Activated naive CD4-positive, alpha-beta T cell treated with anti-CD3 and anti-CD28 coated beads for 36 hours (primary cell): ENCODE data around the gene RIPK4. TPM values are rescaled to one million over a fixed set of nuclear protein-coding genes. Genes with fewer than 3 reads are reported as not detected.
"Not testable (repeated sequence)": the region's sequence is repeated elsewhere in the genome, so short reads cannot be mapped to it uniquely, and the experiment has no call there.

Experiments used
- CTCF ChIA-PET: fragments of 350-600 bp; sonication (Branson Sonifier 250); formaldehyde crosslinking; loops from one replicate; lab custom pipeline; 2021; ENCODE audit warnings: antibody characterized with exemption; lab: Charles Lee
- DNase-seq: peaks from one replicate; pipeline ENCODE4 v3.0.0-alpha.2; 2020
- H3K27ac Mint-ChIP-seq: one replicate; pipeline ENCODE4 v1.8.0; 2021; ENCODE audit warnings: mild to moderate bottlenecking, mixed read lengths
- H3K27me3 Mint-ChIP-seq: one replicate; pipeline ENCODE4 v1.8.0; 2021; ENCODE audit warnings: low read depth, mixed read lengths
- H3K36me3 Mint-ChIP-seq: one replicate; pipeline ENCODE4 v1.8.0; 2021; ENCODE audit warnings: low read depth, mixed read lengths
- H3K4me1 Mint-ChIP-seq: one replicate; pipeline ENCODE4 v1.8.0; 2021; ENCODE audit warnings: low read depth, mixed read lengths
- H3K4me3 Mint-ChIP-seq: one replicate; pipeline ENCODE4 v1.8.0; 2021; ENCODE audit warnings: mild to moderate bottlenecking, moderate library complexity, mixed read lengths
- H3K9me3 Mint-ChIP-seq: one replicate; pipeline ENCODE4 v1.8.0; 2021; ENCODE audit warnings: mixed read lengths
- intact Hi-C: fragments of 100-400 bp; cut with micrococcal nuclease; formaldehyde crosslinking; loops from one replicate; pipeline ENCODE4 v1.15.1; 2023
- microRNA-seq: library from miRNA; unstranded; fragments of <30 nt; microRNA quantifications from one replicate; pipeline ENCODE4 v1.2.0, GENCODE V29; 2022; ENCODE audit warnings: borderline microRNAs expressed, borderline replicate concordance
- total RNA-seq, 2 experiments: library from RNA; stranded (reverse); gene quantifications; one replicate each; pipeline ENCODE4 v1.2.3, GENCODE V29; 2021

The RIPK4 gene
- total RNA-seq, 2 experiments from 2014 or later: 0.33 to 0.49 TPM

DNA sequence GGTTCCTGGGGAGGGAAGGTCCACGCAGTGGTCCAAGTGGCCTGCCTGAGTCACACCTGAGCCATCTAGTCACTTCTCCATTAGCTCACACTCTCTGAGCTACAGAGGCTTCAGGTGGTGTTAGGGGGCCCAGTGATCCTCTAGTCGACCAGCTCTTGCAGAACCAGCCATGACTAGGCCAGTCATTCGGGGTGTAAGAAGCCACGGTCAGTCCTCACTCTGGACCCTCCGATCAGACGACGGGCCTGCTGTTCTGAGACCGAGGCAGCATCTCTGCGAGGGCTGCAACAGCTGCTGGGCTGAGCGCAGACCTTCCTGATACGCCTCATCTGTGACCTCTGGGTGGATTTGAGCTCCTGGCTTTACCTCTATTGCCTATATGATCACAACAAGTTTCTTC is 68.8 kb downstream of the RIPK4 start:
- Mint-ChIP-seq H3K36me3 (no peaks in the 10 kb centered on the region), H3K9me3 (no peaks in the 10 kb centered on the region), H3K27ac (no peak overlapping the region), H3K27me3 (peaks cover 3% of the 10 kb centered on the region), H3K4me1 (no peaks in the 10 kb centered on the region), H3K4me3 (no peak overlapping the region)
- no peak for DNase-seq
- intact Hi-C loops: no loop called here
- CTCF ChIA-PET: no interaction called here

DNA sequence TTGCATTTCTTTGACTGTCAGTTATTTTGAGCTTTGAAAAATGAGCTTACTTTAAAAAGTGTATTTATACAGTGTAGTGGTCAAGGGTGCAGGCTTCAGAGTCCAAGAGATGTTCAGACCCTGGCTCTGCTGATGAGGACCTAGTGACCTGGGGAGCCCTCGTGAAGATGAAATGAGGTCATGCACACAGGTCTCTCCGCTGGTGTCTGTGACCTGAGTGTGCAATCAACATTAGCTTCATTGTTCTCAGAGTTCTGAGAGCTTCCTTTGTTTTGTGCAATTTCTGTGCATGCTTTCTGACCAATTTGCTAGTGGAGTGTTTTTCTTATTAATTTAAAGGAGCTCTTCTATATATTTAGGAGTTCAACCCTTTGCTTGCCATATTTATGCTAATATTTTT is 71.3 kb downstream of the RIPK4 start:
- Mint-ChIP-seq H3K27ac (no peak overlapping the region), H3K4me3 (no peak overlapping the region), H3K36me3 (no peaks in the 10 kb centered on the region), H3K9me3 (no peaks in the 10 kb centered on the region), H3K27me3 (peaks cover 15% of the 10 kb centered on the region), H3K4me1 (no peaks in the 10 kb centered on the region)
- CTCF ChIA-PET: no interaction called here
- no peak for DNase-seq
- intact Hi-C loops: no loop called here

DNA sequence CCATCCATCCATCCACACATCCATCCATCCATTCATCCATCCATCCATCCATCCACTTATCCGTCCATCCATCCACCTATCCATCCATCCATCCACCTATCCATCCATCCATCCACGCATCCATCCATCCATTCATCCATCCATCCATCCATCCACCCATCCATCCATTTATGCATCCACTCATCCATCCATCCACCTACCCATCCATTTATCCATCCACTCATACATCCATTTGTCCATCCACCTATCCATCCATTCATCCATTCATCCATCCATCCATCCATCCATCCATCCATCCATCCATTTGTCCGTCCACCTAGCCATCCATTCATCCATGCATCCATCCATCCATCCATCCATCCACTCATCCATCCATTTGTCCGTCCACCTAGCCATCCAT is 72.8 kb downstream of the RIPK4 start:
- DNase-seq, intact Hi-C loops, H3K9me3 Mint-ChIP-seq, H3K36me3 Mint-ChIP-seq, H3K4me1 Mint-ChIP-seq, CTCF ChIA-PET, H3K4me3 Mint-ChIP-seq, H3K27ac Mint-ChIP-seq: not testable (repeated sequence)
- H3K27me3 Mint-ChIP-seq: peaks cover 15% of the 10 kb centered on the region

DNA sequence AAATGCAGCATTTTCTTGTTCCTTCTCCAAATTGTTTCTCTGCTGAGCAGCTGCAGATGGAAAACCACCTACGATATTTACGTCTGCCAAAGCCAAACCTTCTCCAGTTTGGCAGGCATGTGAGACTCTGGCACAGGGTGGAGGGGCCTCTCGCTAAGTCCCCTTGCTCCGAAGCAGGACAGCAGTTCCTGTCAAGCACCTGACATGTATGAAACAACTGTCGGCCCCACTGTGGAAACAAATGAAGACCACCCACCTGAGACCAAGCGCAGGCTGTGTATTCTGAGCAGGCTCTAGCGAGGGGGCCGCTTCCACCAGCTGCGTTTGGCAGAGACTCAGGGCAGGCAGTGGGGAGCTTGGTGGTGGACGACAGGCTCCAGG is 74.7 kb downstream of the RIPK4 start:
- no peak overlapping the region for H3K27ac Mint-ChIP-seq
- H3K27me3 Mint-ChIP-seq: peaks cover 15% of the 10 kb centered on the region
- no peaks in the 10 kb centered on the region for H3K4me1 Mint-ChIP-seq
- CTCF ChIA-PET: no interaction called here
- intact Hi-C loops: no loop called here
- H3K9me3 Mint-ChIP-seq: no peaks in the 10 kb centered on the region
- H3K36me3 Mint-ChIP-seq: no peaks in the 10 kb centered on the region
- no peak for DNase-seq
- no peak overlapping the region for H3K4me3 Mint-ChIP-seq

DNA sequence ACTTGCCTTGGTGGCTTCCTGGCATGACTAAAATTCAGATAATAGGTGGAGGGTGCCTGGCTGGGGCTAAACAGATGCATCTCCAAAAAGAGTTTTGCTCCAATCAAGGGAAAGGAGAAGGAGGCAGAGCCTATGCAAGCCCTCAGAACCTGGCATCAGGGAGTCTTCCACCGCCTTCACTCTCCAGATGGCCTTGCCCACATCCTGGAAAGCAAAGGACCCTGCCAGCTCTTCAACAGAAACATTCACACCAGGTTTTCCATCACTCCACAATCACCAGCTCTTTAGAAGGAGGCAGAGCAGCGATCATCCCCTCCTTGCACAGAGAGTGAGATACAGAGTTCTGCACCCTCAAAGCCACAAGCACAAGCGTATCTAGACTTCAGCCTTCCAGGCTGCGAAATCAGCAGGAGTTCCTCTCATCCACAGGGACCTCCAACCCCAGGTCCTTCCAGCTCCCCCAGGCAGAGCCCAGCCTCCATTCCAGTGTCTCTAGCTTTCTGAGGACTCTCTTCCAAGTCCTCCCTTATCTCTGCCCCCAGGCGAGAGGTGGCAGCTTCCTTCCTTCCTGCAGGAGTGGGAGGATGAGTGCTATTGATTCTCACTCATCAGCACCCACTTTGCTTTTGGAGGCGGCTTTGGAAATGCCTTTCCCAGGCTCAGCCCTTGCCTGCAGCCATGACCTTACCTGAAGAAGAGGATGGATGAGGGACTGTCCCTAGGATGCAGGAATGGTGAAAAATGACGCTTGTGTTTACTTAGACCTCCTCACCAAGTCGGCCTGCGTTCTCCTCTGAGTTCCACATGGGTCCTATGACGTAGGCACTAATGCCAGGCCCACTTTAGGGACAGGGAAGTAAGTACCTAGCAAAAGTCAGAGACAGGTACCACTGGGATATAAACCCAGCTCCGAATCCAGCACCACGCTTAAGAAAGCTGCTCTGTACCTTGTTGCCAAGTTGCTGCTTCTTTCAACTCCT is 75.4 kb downstream of the RIPK4 start:
- intact Hi-C loops: no loop called here
- H3K27ac Mint-ChIP-seq: no peak overlapping the region
- no peaks in the 10 kb centered on the region for H3K36me3 Mint-ChIP-seq
- no peak overlapping the region for H3K4me3 Mint-ChIP-seq
- H3K27me3 Mint-ChIP-seq: peaks cover 15% of the 10 kb centered on the region
- no peak for DNase-seq
- CTCF ChIA-PET: no interaction called here
- no peaks in the 10 kb centered on the region for H3K4me1 Mint-ChIP-seq
- H3K9me3 Mint-ChIP-seq: no peaks in the 10 kb centered on the region

Small RNA genes within 50 kb of the gene (microRNA-seq; reads per million reads assigned to microRNA genes)
- not detected for gene MIR6814

Other genes with a start within 250 kb of the RIPK4 start
- 1 to 10 TPM; 9.6 to 9.8 TPM for gene PRDM15, start 112.3 kb upstream of the RIPK4 start, total RNA-seq
- 1 to 10 TPM; 6.9 to 7.3 TPM for gene C2CD2, start 187.0 kb upstream of the RIPK4 start, total RNA-seq
- gene ZBTB21, start 243.3 kb upstream of the RIPK4 start, total RNA-seq: 10 to 100 TPM; 27.8 to 28.0 TPM